Stimulated activated CD8-positive, alpha-beta memory T cell treated with anti-CD3 and anti-CD28 coated beads, Interleukin-4, amount 100 ng/mL, for 4 hours (primary cell): ENCODE measurements around the gene BMERB1.
"Not testable (repeated sequence)": the region's sequence is repeated elsewhere in the genome, so short reads cannot be mapped to it uniquely, and the experiment has no call there.

Experiments
- DNase-seq, 2 donors: peaks; one replicate each; pipeline ENCODE4 v3.0.0-alpha.2; 2020; ENCODE audit warnings: low read depth in 2 of 2, low spot score in 1 of 2

BMERB1 gene

GRCh38 chr16:15586716-15587115 lies 152.3 kb downstream of the BMERB1 start:
- no peak for DNase-seq

GRCh38 chr16:15587152-15587825 lies 152.9 kb downstream of the BMERB1 start:
- DNase-seq = no peak

GRCh38 chr16:15592324-15592723 lies 157.9 kb downstream of the BMERB1 start:
- DNase-seq = peak in 1 of 2 donors; percentile 15

- no peak for DNase-seq
Measured at GRCh38 chr16:15593235-15593634, 158.8 kb downstream of the BMERB1 start.

- no peak for DNase-seq
Measured at GRCh38 chr16:15594711-15595320, 160.4 kb downstream of the BMERB1 start.

DNA sequence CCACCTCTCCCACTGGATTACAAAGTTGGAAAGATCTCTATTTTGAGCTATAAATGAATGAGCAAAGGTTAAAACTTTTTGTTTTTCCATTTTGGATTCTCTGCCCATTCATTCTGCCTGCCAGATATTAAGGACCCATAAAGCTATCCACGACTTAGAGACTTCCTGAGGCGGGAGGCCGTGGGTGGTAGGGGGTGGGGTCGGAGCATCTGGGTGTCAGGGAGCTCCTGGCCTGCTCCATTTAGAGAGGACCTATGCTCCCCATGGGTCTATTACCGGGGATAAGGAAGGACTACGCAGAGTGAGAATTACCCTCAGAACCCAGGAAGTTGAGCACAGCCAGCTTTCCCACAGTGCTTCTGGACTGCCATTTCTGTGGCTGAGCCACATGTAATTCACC lies 162.7 kb downstream of the BMERB1 start:
- no peak for DNase-seq

DNA sequence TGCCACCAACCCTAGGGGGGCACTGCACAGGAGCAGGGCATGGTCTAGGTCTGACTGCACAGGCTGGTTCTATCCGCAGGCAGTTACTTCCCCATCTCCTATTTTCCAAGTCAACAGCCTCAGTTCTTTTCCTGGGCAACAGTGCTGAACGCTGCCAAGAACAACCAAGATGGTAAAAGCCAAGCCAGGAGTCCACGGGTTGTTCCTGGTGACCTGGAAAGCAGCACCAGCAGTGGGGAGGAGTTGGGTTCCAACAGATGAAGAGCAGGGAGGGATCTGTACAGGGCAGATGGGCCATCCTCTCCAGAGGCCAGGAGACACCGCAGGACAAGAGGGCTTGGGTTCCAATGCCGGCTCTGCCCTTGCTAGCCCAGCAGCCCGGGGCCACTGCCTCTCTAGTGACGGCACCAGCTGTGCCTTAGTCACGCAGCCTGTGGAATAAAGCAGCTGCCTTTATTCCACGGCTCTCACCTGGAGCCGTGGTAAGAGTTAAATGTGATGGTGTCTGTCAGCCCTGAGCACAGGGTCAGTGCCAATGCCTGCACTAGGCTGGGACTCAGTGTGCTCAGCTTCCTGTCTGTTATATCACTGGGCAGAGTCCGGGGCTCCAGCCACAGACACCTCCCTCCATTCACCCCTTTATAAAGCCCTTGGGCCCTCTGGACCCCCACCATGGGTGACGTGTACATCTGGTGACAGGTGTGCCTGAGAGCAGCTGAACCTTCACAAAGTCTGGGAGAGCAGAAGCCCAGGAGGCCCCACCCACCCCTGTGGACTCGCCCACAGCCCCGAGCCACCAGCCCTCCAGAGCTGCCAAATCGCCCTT lies 163.6 kb downstream of the BMERB1 start:
- DNase-seq = no peak

DNA sequence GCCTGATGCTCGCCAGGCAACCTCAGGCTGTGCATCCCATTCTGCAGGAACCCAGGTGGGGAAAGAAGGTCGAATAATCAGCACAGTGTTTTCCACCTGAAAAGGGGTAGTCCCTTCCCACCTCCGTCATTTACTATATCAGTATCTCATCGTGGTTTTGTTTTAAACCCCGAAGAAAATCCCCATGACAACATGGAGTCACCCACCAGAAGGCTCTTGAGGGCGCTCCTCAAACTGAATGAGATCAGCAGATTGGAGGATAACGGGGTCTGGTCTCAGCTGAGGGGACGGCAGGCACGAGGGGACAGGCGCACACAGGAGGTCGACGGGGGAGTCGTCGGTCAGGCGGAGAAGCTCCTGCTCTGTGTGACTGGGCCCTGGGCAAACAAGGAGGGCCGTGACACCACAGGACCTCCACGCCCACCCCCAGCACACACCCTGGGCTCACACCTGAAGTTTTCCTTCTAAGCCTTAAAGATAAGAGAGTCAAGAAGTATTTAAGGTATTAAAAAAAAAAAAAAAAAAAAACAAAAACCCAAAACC lies 164.3 kb downstream of the BMERB1 start:
- no peak for DNase-seq

GRCh38 chr16:15599303-15600070 lies 165.1 kb downstream of the BMERB1 start:
- DNase-seq = no peak

- DNase-seq = no peak
Measured at GRCh38 chr16:15601212-15601879, 167.0 kb downstream of the BMERB1 start.

DNA sequence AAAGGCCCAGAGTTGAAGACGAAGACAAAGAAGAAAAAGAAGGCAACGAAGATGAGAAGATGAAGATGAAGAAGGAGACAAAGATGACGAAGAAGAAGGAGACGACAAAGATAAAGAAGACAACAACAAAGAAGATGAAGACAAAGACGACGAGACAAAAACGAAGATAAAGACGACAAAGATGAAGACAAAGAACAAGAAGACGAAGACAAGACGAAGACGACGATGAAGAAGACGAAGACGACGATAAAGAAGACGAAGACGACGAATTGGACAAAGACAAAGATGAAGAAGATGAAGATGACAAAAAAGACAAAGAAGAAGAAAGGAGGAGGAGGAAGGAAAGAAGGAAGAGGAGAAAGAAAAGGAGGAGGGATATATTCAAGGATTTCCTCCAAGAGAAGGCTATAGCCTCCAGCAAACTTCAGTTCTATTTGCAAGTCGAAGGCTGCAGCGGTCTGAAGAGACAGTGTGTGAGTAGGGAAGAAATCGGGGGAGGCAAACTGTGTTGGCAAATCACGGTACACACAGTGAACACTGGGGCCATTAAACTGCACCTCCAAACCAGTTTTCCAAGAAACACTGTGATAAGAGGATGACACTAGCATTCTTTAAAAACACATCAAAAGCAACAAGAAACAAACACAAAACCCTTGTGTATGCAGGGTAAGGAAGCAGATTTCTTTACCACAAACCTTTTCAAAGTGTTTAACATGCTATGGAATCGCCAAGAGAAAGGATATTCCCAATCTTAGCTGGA lies 168.1 kb downstream of the BMERB1 start:
- DNase-seq = no peak

- DNase-seq = no peak
Measured at GRCh38 chr16:15604460-15605440, 170.4 kb downstream of the BMERB1 start.

GRCh38 chr16:15605839-15606517 lies 171.6 kb downstream of the BMERB1 start:
- DNase-seq = no peak

DNA sequence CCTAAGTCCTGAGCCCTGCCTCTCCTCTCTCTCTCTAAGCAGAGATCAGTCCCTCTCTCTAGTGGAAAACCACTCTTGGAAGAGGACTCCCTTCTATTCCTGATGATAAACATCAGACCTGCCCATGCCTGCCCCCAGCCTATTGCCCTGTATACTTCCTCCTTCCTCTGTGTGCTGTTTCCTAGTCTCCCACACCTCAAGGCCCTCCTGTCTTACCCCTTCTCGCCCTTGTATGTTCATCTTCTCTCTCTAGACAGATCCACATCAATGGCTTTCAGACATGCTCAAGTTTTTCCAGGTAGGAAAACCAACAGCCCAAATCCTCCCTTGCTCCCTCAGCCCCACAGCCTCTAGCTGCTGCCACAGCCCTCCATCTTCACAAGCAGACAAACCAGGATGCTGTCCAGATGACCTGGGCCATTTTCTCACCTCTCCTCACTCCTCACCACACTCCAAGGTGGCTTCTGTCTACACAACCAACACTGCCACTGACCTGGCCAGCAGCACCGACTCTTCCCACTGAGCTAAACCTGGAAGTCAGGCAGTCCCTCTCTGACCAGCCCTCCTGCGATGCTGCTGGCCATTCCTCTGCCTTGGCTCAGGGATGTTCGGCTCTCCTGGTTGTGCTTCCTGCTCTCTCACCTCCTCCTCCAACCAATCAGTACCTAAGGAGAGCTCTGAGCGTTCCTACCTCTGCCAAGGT lies 172.3 kb downstream of the BMERB1 start:
- DNase-seq = no peak

DNA sequence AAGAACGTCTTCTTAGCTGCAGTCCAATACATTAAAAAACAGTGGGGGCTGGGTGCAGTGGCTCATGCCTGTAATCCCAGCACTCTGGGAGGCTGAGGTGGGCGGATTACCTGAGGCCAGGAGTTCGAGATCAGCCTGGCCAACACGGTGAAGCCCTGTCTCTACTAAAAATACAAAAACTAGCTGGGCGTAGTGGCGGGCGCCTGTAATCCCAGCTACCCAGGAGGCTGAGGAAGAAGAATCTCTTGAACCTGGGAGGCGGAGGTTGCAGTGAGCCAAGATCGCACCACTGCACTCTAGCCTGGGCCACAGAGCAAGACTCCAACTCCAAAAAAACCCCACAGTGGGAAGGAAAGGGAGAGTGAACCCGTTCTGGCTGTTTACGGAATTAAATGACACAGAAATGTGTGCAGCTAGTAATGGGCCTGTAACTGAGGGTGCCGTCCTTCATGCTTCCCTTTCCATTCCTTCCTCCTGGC lies 172.9 kb downstream of the BMERB1 start:
- not testable (repeated sequence) for DNase-seq

DNA sequence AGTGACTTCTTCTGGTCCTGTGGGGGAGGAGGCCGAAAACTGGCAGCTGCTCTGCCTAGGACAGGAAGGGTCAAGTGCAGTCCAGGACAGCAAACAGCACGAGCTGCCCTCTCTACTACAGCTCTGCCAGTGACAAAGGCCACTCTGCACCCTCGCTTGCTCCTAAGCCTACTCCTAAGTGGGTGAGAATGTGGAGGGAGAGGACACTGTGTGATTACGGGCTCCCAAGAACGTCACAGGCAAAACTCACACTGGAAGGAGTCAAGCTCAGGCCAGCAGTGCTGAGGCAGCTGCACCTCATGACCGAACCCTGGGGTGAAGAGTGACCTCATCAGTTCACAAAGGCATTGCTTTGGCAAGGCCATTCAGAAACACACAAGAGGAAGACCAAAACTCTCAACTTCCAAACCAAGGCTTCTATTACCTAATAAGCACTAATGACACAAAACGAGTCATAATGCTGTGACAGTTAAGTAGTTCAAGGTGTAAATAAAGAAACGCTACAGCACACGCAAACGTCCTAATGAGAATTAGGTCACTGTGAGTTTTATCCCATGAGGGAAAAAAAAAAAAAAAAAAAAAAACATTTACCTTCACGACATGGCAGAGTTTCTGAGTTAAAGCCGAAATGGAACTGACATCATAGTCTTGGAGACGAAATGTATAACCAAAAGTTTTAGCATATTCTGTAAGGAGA lies 173.5 kb downstream of the BMERB1 start:
- no peak for DNase-seq
